Activated T-cell treated with anti-CD3 and anti-CD28 coated beads for 1 hour (primary cell): ENCODE measurements around the gene ATP1B3.
"Not testable (repeated sequence)": the region's sequence is repeated elsewhere in the genome, so short reads cannot be mapped to it uniquely, and the experiment has no call there.

Experiments
- DNase-seq: peaks from one replicate; pipeline ENCODE4 v3.0.0-alpha.2; 2020; ENCODE audit warnings: low read depth

ATP1B3 gene

GRCh38 chr3:141949399-141949798 lies 73.0 kb downstream of the ATP1B3 start:
- no peak for DNase-seq

- DNase-seq: no peak
Observed at GRCh38 chr3:141949972-141950371, 73.5 kb downstream of the ATP1B3 start.

DNA sequence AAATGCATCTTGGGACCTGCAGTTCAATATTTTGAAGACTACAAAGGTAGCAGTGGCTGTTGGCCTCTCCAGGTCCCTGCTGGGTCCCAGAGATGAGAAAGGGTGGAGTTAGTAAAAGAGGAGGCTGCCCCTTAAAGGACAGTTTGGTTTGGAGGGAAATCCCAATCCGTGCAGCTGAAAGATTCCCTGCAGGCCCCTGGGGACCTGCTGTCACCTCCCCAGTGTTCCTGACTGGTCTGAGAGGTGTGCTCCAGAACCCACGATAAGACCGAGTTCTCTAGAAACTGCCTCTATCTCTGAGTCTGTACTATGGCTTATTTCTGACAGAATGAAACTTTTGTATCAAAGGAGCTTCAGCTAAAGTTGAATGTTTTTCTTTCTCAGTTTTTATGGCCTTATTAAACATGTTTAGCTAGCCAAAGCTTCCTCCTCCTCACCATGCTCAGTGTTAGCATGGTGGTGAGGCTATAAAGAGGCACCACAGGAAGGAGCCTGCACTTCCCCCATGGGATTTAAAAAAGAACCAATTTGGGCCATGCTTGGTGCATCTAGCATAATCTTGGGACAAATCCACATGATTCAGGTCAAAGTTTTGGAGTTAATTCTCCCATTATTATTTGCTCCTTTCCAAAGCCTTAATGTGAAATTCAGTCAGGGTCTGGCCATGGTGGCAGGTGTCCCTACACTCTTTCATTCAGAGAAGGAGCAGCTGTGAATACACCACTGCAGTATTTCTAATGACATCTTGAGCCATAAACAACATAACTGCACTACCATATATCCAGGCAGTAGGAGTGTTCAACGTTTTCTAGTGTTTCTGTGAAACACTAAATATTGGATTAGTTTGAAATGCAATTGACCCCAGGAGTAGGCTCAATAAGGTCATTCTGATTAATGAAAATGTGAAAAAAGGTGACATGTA lies 74.4 kb downstream of the ATP1B3 start:
- DNase-seq: no peak

DNA sequence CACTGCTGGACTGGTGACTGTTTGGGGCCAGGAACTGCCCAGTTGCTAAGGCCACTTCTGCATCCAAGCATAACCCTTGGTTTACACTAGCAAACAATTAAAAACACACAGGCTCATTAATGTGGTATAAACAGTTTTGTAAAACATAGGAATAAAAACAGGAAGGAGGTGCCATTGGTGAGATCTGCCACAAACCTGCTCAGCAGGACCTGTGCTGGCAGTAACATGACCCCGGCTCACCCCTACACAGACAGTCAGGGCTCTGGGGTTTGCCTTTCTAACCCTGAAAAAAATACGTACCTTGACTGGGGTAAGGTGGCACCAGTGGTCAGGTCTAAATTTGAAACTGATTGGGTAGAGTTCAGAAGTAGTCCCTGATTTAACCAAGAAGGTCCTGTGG lies 76.2 kb downstream of the ATP1B3 start:
- no peak for DNase-seq

DNA sequence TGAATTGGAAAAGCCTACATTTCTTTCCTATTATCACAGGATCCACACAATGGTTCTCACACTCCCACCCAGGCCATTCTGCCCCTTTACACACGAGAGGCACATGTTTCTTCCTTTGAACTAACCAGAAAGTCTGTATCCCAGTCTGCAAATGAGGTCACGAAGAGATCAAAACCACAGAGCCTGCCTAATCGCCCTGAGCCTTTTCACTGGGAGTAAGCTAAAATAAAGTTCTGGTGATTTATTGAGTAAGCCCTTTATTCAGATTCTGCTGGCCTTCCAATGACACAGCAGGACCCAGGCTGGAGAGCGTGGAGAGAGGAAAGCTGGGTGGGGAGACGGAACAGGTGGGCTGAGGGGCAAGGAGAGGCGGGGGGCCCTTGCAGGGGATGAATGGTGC lies 78.7 kb downstream of the ATP1B3 start:
- DNase-seq: no peak

GRCh38 chr3:141959589-141960554 lies 83.4 kb downstream of the ATP1B3 start:
- DNase-seq: no peak

GRCh38 chr3:141960731-141961130 lies 84.3 kb downstream of the ATP1B3 start:
- DNase-seq: no peak

DNA sequence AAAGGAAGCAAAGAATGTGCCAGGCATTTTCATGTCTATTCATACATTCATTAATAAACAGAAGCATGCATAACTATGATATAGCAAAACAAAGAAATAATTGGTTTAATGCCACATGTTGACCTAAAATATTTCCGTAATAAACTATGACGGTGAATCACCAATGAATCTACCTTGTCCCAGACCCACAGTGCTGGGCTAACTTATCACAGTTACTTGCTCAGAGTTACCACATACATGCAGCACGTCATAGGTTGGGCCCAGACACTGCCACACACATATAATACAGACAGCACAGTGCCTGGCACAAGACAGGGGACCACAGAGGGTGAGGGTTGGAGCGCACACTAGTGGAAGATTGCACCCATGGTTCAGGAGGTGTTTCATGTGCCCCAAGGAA lies 86.9 kb downstream of the ATP1B3 start:
- DNase-seq: no peak

- no peak for DNase-seq
Observed at GRCh38 chr3:141965471-141965870, 89.0 kb downstream of the ATP1B3 start.

- DNase-seq: no peak
Observed at GRCh38 chr3:141969711-141970110, 93.3 kb downstream of the ATP1B3 start.

DNA sequence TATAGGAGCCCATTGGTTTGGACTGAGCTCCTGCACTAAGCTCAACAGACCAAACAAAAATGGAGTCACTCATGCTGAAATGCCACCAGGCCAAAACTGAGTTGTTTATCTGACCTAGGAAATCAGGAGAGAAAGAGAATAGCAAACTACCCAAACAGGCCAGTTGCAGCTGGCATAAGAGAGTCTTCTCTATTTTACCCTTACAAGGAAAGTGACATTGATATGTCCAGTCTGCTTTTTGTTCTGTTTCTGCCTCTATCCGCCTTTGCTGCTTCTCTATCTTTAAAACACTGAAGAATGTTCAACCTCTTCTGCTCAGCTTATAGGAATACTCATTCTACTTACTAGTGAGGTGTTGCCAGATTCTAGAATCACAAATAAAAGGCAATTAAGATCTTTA lies 95.1 kb downstream of the ATP1B3 start:
- no peak for DNase-seq

DNA sequence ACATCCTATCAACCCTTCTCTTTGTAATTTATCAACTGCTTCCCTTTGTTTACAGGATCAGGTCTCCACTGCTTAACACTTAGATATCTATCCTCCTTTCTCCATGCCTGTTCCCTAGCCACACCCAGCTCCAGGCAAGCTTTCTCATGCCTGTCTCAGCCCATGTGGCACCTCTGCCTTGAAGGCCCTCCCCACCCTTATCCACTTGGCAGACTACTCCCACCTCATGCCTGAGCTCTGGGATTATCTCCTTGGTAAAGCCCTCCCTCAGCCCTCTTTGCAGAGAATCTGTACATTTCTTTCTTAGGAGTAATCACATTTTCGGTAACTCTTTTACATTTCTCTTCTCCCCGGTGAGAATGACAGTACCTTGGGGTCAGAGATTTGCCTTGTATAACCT lies 96.0 kb downstream of the ATP1B3 start:
- no peak for DNase-seq

GRCh38 chr3:141974777-141975176 lies 98.3 kb downstream of the ATP1B3 start:
- DNase-seq: not testable (repeated sequence)
